ENCODE data around the gene HSPBP1. TPM values are rescaled to one million over a fixed set of nuclear protein-coding genes. Genes with fewer than 3 reads are reported as not detected.

The HSPBP1 gene
- total RNA-seq, 4 donors from 2014 or later = 4.9 to 17.9 (median 10.4) TPM

- TF ChIP-seq, protein P1, sequence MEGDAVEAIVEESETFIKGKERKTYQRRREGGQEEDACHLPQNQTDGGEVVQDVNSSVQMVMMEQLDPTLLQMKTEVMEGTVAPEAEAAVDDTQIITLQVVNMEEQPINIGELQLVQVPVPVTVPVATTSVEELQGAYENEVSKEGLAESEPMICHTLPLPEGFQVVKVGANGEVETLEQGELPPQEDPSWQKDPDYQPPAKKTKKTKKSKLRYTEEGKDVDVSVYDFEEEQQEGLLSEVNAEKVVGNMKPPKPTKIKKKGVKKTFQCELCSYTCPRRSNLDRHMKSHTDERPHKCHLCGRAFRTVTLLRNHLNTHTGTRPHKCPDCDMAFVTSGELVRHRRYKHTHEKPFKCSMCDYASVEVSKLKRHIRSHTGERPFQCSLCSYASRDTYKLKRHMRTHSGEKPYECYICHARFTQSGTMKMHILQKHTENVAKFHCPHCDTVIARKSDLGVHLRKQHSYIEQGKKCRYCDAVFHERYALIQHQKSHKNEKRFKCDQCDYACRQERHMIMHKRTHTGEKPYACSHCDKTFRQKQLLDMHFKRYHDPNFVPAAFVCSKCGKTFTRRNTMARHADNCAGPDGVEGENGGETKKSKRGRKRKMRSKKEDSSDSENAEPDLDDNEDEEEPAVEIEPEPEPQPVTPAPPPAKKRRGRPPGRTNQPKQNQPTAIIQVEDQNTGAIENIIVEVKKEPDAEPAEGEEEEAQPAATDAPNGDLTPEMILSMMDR (IDR thresholded peaks at IDR 0.05; ENCODE audit: low read depth) = no peak
Measured at GRCh38 chr19:55310498-55310897, 30.6 kb upstream of the HSPBP1 start.

GRCh38 chr19:55309448-55309847 is 29.5 kb upstream of the HSPBP1 start:
- TF ChIP-seq, protein P1 (IDR thresholded peaks at IDR 0.05; ENCODE audit: low read depth) = no peak

- TF ChIP-seq, protein P1 (IDR thresholded peaks at IDR 0.05; ENCODE audit: low read depth) = no peak
Measured at GRCh38 chr19:55308281-55308680, 28.4 kb upstream of the HSPBP1 start.

DNA sequence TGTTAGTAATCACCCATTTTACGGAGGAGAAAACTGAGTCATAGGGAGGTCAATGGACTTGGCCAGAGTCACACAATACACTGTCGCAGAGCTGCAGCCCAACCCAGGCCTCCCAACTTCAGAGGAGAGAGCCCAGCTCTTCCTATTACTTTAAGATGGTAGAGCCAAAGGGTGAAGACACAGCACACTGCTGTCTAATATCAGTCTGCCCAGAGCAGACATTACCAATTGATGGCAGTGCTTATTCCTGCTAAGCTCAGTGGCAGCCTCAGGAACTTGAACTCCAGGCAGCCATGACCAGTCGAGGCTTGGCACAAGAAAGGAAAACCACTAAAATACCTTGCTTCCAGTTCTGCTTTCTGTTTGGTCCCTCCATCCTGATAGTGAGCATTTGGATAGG is 26.8 kb upstream of the HSPBP1 start:
- TF ChIP-seq, protein P1 (IDR thresholded peaks at IDR 0.05; ENCODE audit: low read depth) = no peak

DNA sequence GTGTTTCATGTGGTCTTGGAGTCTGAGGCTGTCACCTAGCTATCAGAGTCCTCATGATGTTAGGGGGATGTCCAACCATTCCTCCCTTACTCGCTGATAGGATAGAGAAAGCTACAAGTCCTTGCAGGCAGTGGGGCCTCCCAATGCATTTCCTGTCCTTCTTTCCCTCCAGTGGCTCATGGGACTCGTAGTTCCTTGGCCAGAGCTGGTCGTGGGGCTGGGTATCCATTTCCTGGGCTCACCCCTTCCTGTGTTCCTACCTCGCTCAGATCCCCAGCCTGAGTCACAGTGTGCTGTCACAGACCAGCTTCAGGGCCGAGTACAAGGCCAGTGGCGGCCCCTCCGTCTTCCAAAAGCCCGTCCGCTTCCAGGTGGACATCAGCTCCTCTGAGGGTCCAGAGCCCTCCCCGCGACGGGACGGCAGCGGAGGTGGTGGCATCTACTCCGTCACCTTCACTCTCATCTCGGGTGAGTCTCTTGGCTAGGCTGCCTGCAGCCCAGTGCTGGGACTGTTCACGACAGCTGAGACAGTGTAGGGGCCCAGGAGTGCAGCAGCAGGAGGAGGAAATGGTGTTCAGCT is 26.2 kb upstream of the HSPBP1 start:
- TF ChIP-seq, protein P1 (IDR thresholded peaks at IDR 0.05; ENCODE audit: low read depth) = no peak

DNA sequence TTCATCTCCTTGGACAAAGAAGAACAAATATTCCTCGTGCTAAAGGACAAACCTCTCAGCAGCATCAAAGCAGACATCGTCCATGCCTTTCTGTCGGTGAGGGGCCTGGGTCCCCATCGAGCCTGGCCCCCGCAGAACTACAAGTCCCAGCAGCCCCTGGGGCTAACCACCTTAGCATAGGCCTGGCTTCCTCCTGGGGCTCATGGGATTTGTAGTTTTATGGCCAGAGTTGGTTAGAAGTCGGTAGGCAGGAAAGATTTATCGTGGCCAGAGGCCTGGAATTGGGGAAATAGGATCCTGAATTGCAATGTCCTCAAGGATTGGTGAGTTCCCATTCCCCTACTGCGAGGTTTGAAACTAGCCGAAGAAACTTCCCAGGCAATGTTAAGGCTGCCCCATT is 25.6 kb upstream of the HSPBP1 start:
- TF ChIP-seq, protein P1 (IDR thresholded peaks at IDR 0.05; ENCODE audit: low read depth) = no peak

DNA sequence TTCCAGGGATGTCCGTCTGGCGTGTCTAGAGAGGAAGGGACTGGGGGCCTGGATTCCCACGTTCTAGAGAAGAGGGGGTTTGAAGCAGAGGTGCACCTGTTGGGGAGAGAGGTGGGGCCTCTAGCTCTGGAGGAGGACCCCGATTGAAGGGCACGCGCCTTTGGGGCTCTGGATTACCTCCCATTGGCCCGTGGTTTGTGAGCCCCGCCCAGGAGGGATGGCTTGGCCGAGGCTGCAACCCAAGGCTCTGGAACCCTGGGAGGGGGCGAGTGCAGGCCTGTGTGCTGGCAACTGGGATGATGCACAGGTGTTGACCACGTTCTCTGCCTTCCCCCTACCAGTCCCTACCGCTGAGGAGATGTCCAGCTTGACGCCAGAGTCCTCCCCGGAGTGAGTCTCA is 25.1 kb upstream of the HSPBP1 start:
- TF ChIP-seq, protein P1 (IDR thresholded peaks at IDR 0.05; ENCODE audit: low read depth) = no peak

Measured in subcutaneous adipose tissue (tissue), 4 donors.